SU-DHL-6 (cell line): ENCODE data around the gene PLCB1.

Experiments
- CTCF ChIP-seq: fragments of 200-600 bp; sonication (generic); IDR thresholded peaks from one replicate; pipeline ENCODE4 v1.5.1; 2017; ENCODE audit warnings: antibody characterized with exemption, mild to moderate bottlenecking, low read length, moderate library complexity; ENCODE audit not compliant: insufficient read depth, poor library complexity, severe bottlenecking
- EZH2phosphoT487 ChIP-seq: fragments of 200-600 bp; sonication (generic), shearing (Covaris generic); conservative IDR thresholded peaks from 2 replicates; pipeline ENCODE4 v1.6.1; 2018; ENCODE audit warnings: mild to moderate bottlenecking, antibody characterized with exemption, low read length, moderate library complexity, mixed read lengths

- TF ChIP-seq CTCF (no peak), EZH2phosphoT487 (no peak)
These were observed 276.7 kb downstream of the PLCB1 start for GRCh38 chr20:8408587-8409307.
